IMR-90 (cell line): ENCODE results near the gene HCLS1. TPM values are rescaled to one million over a fixed set of nuclear protein-coding genes. Genes with fewer than 3 reads are reported as not detected.

Source experiments
- ATAC-seq: fragments of 200-7000 bp; cut with Tn5 transposase; 2 replicates; pipeline ENCODE4 v1.9.1; 2020; ENCODE audit warnings: low read depth, mild to moderate bottlenecking, moderate library complexity
- BruUV-seq: library from RNA; stranded (reverse); fragments of 400-500 nt; replicated peaks from 2 replicates; lab custom pipeline; 2021; lab: Mats Ljungman, UMichigan
- CTCF ChIA-PET: fragments of 300-600 bp; formaldehyde crosslinking; extraction: SDS; loops from one replicate; lab custom pipeline; 2021; ENCODE audit warnings: antibody characterized with exemption; lab: Yijun Ruan, JAX
- POLR2A ChIA-PET: fragments of 300-600 bp; sonication (Branson Sonifier 250); formaldehyde crosslinking; loops from one replicate; lab custom pipeline; 2022; ENCODE audit warnings: antibody characterized with exemption; ENCODE audit not compliant: unreplicated experiment; lab: Charles Lee
- DNase-seq: peaks from one replicate; pipeline ENCODE4 v3.0.0; 2013
- H2AFZ ChIP-seq: replicated peaks from 2 replicates; pipeline ENCODE3; 2013; ENCODE audit warnings: low read length, mild to moderate bottlenecking; ENCODE audit not compliant: poor library complexity
- H2AK5ac ChIP-seq: 2 replicates; pipeline ENCODE4 v1.6.1; 2013; ENCODE audit warnings: low read depth, low read length, inconsistent platforms
- H2AK9ac ChIP-seq: replicated peaks from 2 replicates; pipeline ENCODE3; 2013; ENCODE audit warnings: mild to moderate bottlenecking, low read depth, low read length, moderate library complexity; ENCODE audit not compliant: poor library complexity
- H2BK120ac ChIP-seq: 2 replicates; pipeline ENCODE4 v1.6.1; 2013; ENCODE audit warnings: low read depth, low read length, inconsistent platforms
- H2BK15ac ChIP-seq: 3 replicates; pipeline ENCODE4 v1.6.1; 2013; ENCODE audit warnings: low read depth, low read length, inconsistent platforms
- H2BK20ac ChIP-seq: 2 replicates; pipeline ENCODE4 v1.6.1; 2013; ENCODE audit warnings: low read depth, mild to moderate bottlenecking, inconsistent platforms, low read length, moderate library complexity
- H2BK5ac ChIP-seq: 2 replicates; pipeline ENCODE4 v1.6.1; 2013; ENCODE audit warnings: mild to moderate bottlenecking, low read depth, low read length, inconsistent platforms; ENCODE audit not compliant: poor library complexity, severe bottlenecking
- H3K14ac ChIP-seq: replicated peaks from 2 replicates; pipeline ENCODE4 v1.6.1; 2013; ENCODE audit warnings: low read depth, low read length, inconsistent platforms
- H3K18ac ChIP-seq: 2 replicates; pipeline ENCODE4 v1.6.1; 2013; ENCODE audit warnings: low read depth, low read length, control low read depth
- H3K23ac ChIP-seq: 2 replicates; pipeline ENCODE4 v1.6.1; 2013; ENCODE audit warnings: low read depth, low read length, inconsistent platforms
- H3K27ac ChIP-seq: 2 replicates; pipeline ENCODE4 v1.5.1; 2013; ENCODE audit warnings: mild to moderate bottlenecking, control low read depth, low read length; ENCODE audit not compliant: insufficient read depth
- H3K27me3 ChIP-seq: 2 replicates; pipeline ENCODE4 v1.6.1; 2013; ENCODE audit warnings: low read length; ENCODE audit not compliant: control insufficient read depth, insufficient read depth
- H3K36me3 ChIP-seq: 2 replicates; pipeline ENCODE4 v1.6.1; 2013; ENCODE audit warnings: low read length, mixed read lengths; ENCODE audit not compliant: control insufficient read depth, insufficient read depth
- H3K4ac ChIP-seq: 2 replicates; pipeline ENCODE4 v1.6.1; 2013; ENCODE audit warnings: low read depth, low read length, inconsistent platforms
- H3K4me1 ChIP-seq: 2 replicates; pipeline ENCODE4 v1.6.1; 2013; ENCODE audit warnings: low read length, mixed read lengths; ENCODE audit not compliant: control insufficient read depth, insufficient read depth
- H3K4me2 ChIP-seq: 2 replicates; pipeline ENCODE4 v1.6.1; 2013; ENCODE audit warnings: low read depth, mild to moderate bottlenecking, control low read depth, low read length, moderate library complexity
- H3K4me3 ChIP-seq: 2 replicates; pipeline ENCODE4 v1.5.1; 2013; ENCODE audit warnings: low read depth, mild to moderate bottlenecking, control low read depth, low read length, moderate library complexity; ENCODE audit not compliant: insufficient read depth
- H3K56ac ChIP-seq: 2 replicates; pipeline ENCODE4 v1.6.1; 2013; ENCODE audit warnings: low read length, inconsistent platforms; ENCODE audit not compliant: insufficient read depth; ENCODE audit errors: extremely low read depth
- H3K79me1 ChIP-seq, 2 experiments: 2 replicates each; pipeline ENCODE4 v1.6.1; 2013; ENCODE audit warnings: low read length in 2 of 2, inconsistent platforms in 1 of 2, low read depth in 1 of 2
- H3K9ac ChIP-seq: 2 replicates; pipeline ENCODE4 v1.6.1; 2013; ENCODE audit warnings: low read depth, low read length, control low read depth
- H3K9me1 ChIP-seq: 2 replicates; pipeline ENCODE4 v1.6.1; 2013; ENCODE audit warnings: low read length, inconsistent platforms; ENCODE audit not compliant: insufficient read depth
- H3K9me3 ChIP-seq: 2 replicates; pipeline ENCODE4 v1.6.1; 2013; ENCODE audit warnings: low read length; ENCODE audit not compliant: control insufficient read depth, insufficient read depth
- H4K20me1 ChIP-seq: 2 replicates; pipeline ENCODE4 v1.6.1; 2013; ENCODE audit warnings: low read length, inconsistent platforms; ENCODE audit not compliant: insufficient read depth
- H4K5ac ChIP-seq: 2 replicates; pipeline ENCODE4 v1.6.1; 2013; ENCODE audit warnings: mild to moderate bottlenecking, low read depth, low read length, control low read depth
- H4K8ac ChIP-seq, 2 experiments: 2 replicates each; pipeline ENCODE4 v1.6.1; 2013; ENCODE audit warnings: low read depth in 2 of 2, low read length in 2 of 2, control low read depth in 1 of 2, inconsistent platforms in 1 of 2
- H4K91ac ChIP-seq: 2 replicates; pipeline ENCODE4 v1.6.1; 2013; ENCODE audit warnings: low read depth, low read length, inconsistent platforms; ENCODE audit not compliant: insufficient read depth
- CEBPB ChIP-seq: IDR thresholded peaks from 2 replicates; pipeline ENCODE4 v1.6.1; 2012; ENCODE audit warnings: low read depth, low read length, improper control_type of control experiment
- CHD1 ChIP-seq: IDR thresholded peaks from 2 replicates; pipeline ENCODE4 v1.6.1; 2012; ENCODE audit warnings: low read depth, low read length, improper control_type of control experiment
- CTCF ChIP-seq: conservative IDR thresholded peaks from 2 replicates; pipeline ENCODE4 v1.5.1; 2012; ENCODE audit warnings: mild to moderate bottlenecking, low read depth, low read length, improper control_type of control experiment
- ELK1 ChIP-seq: fragments of 150-350 bp; IDR thresholded peaks from 2 replicates; pipeline ENCODE4 v1.6.1; 2016; ENCODE audit warnings: low read depth, mild to moderate bottlenecking, low read length, moderate library complexity, borderline replicate concordance
- FOS ChIP-seq: fragments of 150-350 bp; IDR thresholded peaks from 2 replicates; pipeline ENCODE4 v1.6.1; 2016; ENCODE audit warnings: low read depth, low read length
- MAFK ChIP-seq: IDR thresholded peaks from 2 replicates; pipeline ENCODE4 v1.6.1; 2012; ENCODE audit warnings: low read depth, low read length, improper control_type of control experiment
- MXI1 ChIP-seq: IDR thresholded peaks from 2 replicates; pipeline ENCODE4 v1.6.1; 2012; ENCODE audit warnings: low read depth, mild to moderate bottlenecking, low read length, moderate library complexity, borderline replicate concordance
- NFE2L2 ChIP-seq: fragments of 150-350 bp; IDR thresholded peaks from 2 replicates; pipeline ENCODE4 v1.6.1; 2016; ENCODE audit warnings: low read depth, mild to moderate bottlenecking, low read length
- POLR2A ChIP-seq: IDR thresholded peaks from 2 replicates; pipeline ENCODE4 v1.6.1; 2012; ENCODE audit warnings: mild to moderate bottlenecking, low read depth, low read length
- RAD21 ChIP-seq: IDR thresholded peaks from 2 replicates; pipeline ENCODE4 v1.6.1; 2012; ENCODE audit warnings: low read length, improper control_type of control experiment
- RCOR1 ChIP-seq: IDR thresholded peaks from 2 replicates; pipeline ENCODE4 v1.6.1; 2012; ENCODE audit warnings: mild to moderate bottlenecking, low read length, improper control_type of control experiment; ENCODE audit not compliant: insufficient replicate concordance
- RFX5 ChIP-seq: IDR thresholded peaks from 2 replicates; pipeline ENCODE4 v1.8.0; 2012; ENCODE audit warnings: low read depth, mild to moderate bottlenecking, low read length, moderate library complexity
- USF2 ChIP-seq: fragments of 150-350 bp; IDR thresholded peaks from 2 replicates; pipeline ENCODE4 v1.6.1; 2017; ENCODE audit warnings: mild to moderate bottlenecking, antibody characterized with exemption, low read length, low read depth
- WGBS, 2 experiments: methylation state at CpG; one replicate each; pipeline versions ENCODE4 v1.1.5 to v1.1.7; 2013; ENCODE audit warnings: missing lambda C conversion rate in 2 of 2; ENCODE audit not compliant: insufficient read length in 1 of 2; ENCODE audit errors: extremely low coverage in 2 of 2; 5-methylcytosine and 5-hydroxymethylcytosine counted together
- dilution Hi-C: fragments of 300-500 bp; cut with HindIII; formaldehyde crosslinking; loops from one replicate; pipeline ENCODE4 v1.14.3; 2018; ENCODE audit warnings: low sequenced_read_pairs; ENCODE audit not compliant: unreplicated experiment
- in situ Hi-C: fragments of 300-500 bp; cut with MboI; formaldehyde crosslinking; loops from 3 replicates; pipeline ENCODE4 v1.14.3; 2019; ENCODE audit warnings: low sequenced_read_pairs, inconsistent platforms, mixed read lengths
- intact Hi-C: fragments of 100-400 bp; cut with micrococcal nuclease; formaldehyde crosslinking; loops from 2 replicates; pipeline ENCODE4 v1.10.0; 2022
- polyA plus RNA-seq, 3 experiments: library from polyadenylated mRNA; depleted of rRNA; stranded (reverse); fragments of >200 nt; gene quantifications; 2 replicates each; pipeline ENCODE4 v1.2.3, GENCODE V29; 2012; ENCODE audit warnings: low replicate concordance in 1 of 3
- total RNA-seq: library from RNA; depleted of rRNA; stranded (reverse); fragments of >200 nt; gene quantifications from 2 replicates; pipeline ENCODE4 v1.2.3, GENCODE V29; 2012

The HCLS1 gene
- total and polyA plus RNA-seq, 2 of the 4 experiments (the other 2 are of a cell fraction) = 0.54 to 0.67 TPM

- H3K4ac ChIP-seq = no peak overlapping the region
- H3K36me3 ChIP-seq = no peaks in the 10 kb centered on the region
- no peak overlapping the region for H2BK120ac ChIP-seq
- no peak overlapping the region for H3K9ac ChIP-seq
- no peak overlapping the region for H2AK9ac ChIP-seq
- TF ChIP-seq POLR2A (no peak), CHD1 (no peak), CEBPB (no peak), MAFK (no peak), FOS (no peak), RFX5 (no peak), RCOR1 (no peak), USF2 (no peak), ELK1 (no peak), NFE2L2 (no peak), MXI1 (no peak), RAD21 (no peak), CTCF (no peak)
- no peaks in the 10 kb centered on the region for H3K4me1 ChIP-seq
- H3K9me3 ChIP-seq = no peaks in the 10 kb centered on the region
- in situ Hi-C loops = no loop called here
- H3K4me2 ChIP-seq = no peak overlapping the region
- no peak overlapping the region for H3K14ac ChIP-seq
- no peaks in the 10 kb centered on the region for H4K20me1 ChIP-seq
- H3K56ac ChIP-seq = no peak overlapping the region
- no peaks in the 10 kb centered on the region for H3K9me1 ChIP-seq
- no peak overlapping the region for H3K23ac ChIP-seq
- peaks cover 2% of the 10 kb centered on the region for H3K27me3 ChIP-seq
- no peak overlapping the region for H3K4me3 ChIP-seq
- no peak overlapping the region for H3K27ac ChIP-seq
- POLR2A ChIA-PET = no interaction called here
- H2BK15ac ChIP-seq = no peak overlapping the region
- no peak overlapping the region for H4K8ac ChIP-seq
- H3K79me1 ChIP-seq = no peaks in the 10 kb centered on the region
- WGBS, 2 experiments = 22% methylated on average over 3 of the region's 14 CpGs; no CpG with 5 or more reads in 1 of the 2 experiments
- no peak overlapping the region for H4K5ac ChIP-seq
- H2BK20ac ChIP-seq = no peak overlapping the region
- peak overlapping the region; percentile 37 for H2AFZ ChIP-seq
- intact Hi-C loops = no loop called here
- H2AK5ac ChIP-seq = no peak overlapping the region
- CTCF ChIA-PET = no interaction called here
- no peak overlapping the region for H4K91ac ChIP-seq
- ATAC-seq = no peak
- no peak overlapping the region for H2BK5ac ChIP-seq
- no TSS peak for BruUV-seq
- DNase-seq = no peak
- H3K18ac ChIP-seq = no peak overlapping the region
- dilution Hi-C loops = no loop called here
These were observed 36.4 kb downstream of the HCLS1 start for GRCh38 chr3:121624147-121624899.
